ENCODE data around the gene MCIDAS.

DNA sequence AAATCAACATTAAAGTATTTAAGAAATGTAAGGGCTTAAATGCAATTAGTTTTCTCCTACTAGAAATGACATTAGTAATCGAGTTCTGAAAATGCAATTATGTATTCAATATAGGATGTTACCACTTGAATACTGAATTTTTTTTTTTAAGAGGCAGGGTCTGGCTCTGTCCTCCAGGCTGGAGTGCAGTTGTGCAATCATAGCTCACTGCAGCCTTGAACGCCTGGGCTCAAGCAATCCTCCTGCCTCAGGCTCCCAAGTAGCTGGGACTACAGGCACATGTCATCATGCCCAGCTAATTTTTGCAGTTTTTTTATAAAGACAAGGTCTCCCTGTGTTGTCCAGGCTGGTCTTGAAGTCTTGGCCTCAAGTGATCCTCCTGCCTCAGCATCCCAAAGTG lies 55.6 kb downstream of the MCIDAS start:
- TF ChIP-seq, protein P1, sequence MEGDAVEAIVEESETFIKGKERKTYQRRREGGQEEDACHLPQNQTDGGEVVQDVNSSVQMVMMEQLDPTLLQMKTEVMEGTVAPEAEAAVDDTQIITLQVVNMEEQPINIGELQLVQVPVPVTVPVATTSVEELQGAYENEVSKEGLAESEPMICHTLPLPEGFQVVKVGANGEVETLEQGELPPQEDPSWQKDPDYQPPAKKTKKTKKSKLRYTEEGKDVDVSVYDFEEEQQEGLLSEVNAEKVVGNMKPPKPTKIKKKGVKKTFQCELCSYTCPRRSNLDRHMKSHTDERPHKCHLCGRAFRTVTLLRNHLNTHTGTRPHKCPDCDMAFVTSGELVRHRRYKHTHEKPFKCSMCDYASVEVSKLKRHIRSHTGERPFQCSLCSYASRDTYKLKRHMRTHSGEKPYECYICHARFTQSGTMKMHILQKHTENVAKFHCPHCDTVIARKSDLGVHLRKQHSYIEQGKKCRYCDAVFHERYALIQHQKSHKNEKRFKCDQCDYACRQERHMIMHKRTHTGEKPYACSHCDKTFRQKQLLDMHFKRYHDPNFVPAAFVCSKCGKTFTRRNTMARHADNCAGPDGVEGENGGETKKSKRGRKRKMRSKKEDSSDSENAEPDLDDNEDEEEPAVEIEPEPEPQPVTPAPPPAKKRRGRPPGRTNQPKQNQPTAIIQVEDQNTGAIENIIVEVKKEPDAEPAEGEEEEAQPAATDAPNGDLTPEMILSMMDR (IDR thresholded peaks at IDR 0.05; ENCODE audit: insufficient read depth, low read length, poor library complexity, severe bottlenecking): no peak
- no peak for TF ChIP-seq EZH2phosphoT487 (conservative IDR thresholded peaks at IDR 0.05; ENCODE audit: low read length)

Data from SU-DHL-6 (cell line).